ENCODE measurements around the gene ATG16L2.
"Not testable (repeated sequence)": the region's sequence is repeated elsewhere in the genome, so short reads cannot be mapped to it uniquely, and the experiment has no call there.

GRCh38 chr11:72811686-72812085 lies 2.5 kb upstream of the ATG16L2 start:
- not testable (repeated sequence) for TF ChIP-seq ZNF274 (IDR thresholded peaks at IDR 0.05; ENCODE audit: low read depth, low read length); SUZ12 (IDR thresholded peaks at IDR 0.05; ENCODE audit: extremely low read depth, insufficient read depth, insufficient read length)
